GM19328 (cell line): ENCODE results near the gene NR1H2.

Source experiments
- ATAC-seq: cut with Tn5 transposase; IDR thresholded peaks from one replicate; pipeline ENCODE4 v1.9.1; 2021; ENCODE audit warnings: mild to moderate bottlenecking, moderate library complexity; ENCODE audit not compliant: unreplicated experiment

NR1H2 gene

DNA sequence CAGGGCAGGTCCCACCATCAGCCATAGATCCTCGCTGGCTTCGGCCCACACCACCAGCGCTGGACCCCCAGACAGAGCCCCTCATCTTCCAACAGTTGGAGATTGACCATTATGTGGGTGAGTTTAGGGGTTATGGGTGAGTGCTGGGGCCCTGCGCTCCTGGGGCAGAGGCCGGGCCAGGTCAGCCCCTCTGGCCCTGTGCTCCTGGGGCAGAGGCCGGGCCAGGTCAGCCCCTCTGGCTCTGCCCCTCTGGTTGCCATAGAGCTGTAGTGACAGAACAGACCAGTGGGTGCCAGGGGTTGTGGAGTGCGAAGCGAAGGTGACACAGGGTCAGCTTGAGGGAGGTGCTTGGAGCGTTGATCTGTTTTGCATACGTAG lies 23.1 kb downstream of the NR1H2 start:
- ATAC-seq, result no peak

DNA sequence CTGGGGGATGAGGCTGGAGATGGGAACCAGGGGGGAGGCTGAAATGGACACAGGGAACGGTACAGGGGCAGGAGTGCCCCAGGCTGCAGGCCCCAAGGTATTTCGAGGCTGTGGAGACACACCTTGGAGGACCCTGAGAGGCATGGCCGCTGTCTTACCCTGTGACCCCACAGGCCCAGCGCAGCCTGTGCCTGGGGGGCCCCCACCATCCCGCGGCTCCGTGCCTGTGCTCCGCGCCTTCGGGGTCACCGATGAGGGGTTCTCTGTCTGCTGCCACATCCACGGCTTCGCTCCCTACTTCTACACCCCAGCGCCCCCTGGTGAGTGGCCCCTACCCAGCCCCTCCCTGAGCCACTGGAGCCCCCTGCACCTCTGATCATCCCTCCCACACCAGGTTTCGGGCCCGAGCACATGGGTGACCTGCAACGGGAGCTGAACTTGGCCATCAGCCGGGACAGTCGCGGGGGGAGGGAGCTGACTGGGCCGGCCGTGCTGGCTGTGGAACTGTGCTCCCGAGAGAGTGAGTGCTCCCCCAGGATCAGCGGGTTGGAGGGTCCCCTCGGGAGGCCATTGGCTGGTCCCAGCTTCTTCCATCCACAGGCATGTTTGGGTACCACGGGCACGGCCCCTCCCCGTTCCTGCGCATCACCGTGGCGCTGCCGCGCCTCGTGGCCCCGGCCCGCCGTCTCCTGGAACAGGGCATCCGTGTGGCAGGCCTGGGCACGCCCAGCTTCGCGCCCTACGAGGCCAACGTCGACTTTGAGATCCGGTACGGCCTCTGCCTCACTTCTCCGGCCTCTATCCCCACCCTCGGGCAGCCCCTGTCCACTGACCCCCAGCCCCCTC lies 25.6 kb downstream of the NR1H2 start:
- no peak for ATAC-seq

GRCh38 chr19:50402544-50403301 lies 26.5 kb downstream of the NR1H2 start:
- no peak for ATAC-seq

DNA sequence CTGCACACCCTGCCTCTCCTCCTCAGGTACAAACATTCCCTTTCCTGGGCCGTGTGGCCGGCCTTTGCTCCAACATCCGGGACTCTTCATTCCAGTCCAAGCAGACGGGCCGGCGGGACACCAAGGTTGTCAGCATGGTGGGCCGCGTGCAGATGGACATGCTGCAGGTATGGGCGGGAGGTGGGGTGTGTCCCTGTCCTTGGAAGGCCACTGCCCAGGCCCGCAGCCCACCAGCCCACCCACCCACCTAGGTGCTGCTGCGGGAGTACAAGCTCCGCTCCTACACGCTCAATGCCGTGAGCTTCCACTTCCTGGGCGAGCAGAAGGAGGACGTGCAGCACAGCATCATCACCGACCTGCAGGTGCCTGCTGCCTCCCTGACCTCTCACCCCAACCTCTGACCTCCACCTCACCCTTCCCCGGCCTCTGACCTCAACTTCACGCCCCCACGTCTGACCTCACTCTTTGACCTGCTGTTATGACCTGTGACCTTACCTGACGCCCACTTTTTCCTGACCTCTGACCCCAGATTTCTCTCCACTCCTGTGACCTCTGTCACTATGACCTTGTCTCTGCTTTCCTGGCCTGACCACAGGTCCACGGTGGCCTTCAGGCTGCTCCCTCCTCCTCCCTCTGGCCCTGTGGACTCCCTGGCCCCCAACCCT lies 30.0 kb downstream of the NR1H2 start:
- ATAC-seq, result no peak

GRCh38 chr19:50406829-50407228 lies 30.6 kb downstream of the NR1H2 start:
- ATAC-seq, result no peak

DNA sequence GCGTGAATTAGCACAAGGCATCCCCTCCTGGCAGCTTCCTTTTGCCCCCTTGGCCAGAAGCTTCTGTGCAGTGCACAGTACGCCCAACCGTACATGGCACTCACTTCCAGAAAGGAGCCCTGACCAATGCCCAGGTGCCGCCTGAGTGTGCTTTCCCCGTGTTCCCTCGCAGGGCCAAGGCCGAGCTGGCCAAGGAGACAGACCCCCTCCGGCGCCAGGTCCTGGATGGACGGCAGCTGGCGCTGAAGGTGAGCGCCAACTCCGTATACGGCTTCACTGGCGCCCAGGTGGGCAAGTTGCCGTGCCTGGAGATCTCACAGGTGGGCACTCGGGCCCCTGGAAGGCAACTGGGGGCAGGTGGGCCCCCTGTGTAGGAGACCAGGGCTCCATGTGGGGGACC lies 33.1 kb downstream of the NR1H2 start:
- ATAC-seq, result no peak

DNA sequence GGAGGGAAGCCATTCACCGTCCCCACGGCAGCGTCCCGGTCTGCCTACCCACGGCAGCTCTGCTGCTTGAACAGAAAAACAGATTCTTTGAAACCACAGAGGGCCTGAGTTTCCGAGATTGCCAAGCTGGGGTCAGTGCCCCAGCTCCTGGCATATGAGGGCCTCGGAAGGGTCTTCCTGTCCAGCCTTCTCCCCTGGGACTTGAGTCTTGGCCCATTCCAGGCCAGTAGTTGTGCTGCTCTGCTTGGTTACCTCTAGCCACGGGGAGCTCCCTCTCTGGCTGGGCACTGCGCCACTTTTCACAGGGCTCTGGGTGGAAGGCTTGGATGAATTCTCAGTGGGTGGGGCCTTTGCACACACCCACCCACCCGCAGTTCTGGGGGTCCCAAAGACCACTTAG lies 33.9 kb downstream of the NR1H2 start:
- ATAC-seq, result no peak

GRCh38 chr19:50412419-50412818 lies 36.2 kb downstream of the NR1H2 start:
- no peak for ATAC-seq

DNA sequence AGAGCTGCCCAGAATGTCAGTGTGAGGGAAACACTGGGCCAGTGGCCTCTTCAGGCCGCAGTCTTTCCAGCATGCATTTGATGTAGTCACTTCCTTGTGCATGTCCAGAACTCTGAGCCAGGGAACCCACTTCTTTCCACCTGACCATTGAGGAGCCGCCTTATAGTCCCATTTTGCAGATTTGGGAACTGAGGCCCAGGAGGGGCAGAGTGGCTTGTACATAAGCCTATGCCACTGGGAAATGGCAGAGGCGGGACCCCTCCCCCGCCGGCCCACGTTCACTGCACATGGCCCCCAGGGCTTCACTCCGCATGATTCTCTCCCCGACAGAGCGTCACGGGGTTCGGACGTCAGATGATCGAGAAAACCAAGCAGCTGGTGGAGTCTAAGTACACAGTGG lies 36.8 kb downstream of the NR1H2 start:
- ATAC-seq, result no peak

GRCh38 chr19:50413531-50413930 lies 37.3 kb downstream of the NR1H2 start:
- ATAC-seq, result no peak

- peak; percentile 3 for ATAC-seq
These were observed 38.8 kb downstream of the NR1H2 start for GRCh38 chr19:50414864-50415660.

DNA sequence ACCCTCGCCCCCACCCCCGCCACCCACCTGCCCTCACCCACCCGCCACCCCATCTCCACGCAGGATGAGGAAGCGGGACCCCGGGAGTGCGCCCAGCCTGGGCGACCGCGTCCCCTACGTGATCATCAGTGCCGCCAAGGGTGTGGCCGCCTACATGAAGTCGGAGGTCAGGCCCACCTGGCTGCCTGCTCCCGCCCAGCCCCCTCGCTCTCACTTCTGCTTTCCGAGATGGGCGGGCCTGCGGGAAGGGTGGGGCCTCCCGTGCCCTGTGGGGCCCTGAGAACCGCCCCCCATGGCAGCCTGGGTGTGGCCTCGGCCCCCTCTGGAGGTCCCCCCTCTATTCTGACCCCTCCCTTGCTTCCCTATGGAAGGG lies 39.4 kb downstream of the NR1H2 start:
- peak; percentile 49 for ATAC-seq

DNA sequence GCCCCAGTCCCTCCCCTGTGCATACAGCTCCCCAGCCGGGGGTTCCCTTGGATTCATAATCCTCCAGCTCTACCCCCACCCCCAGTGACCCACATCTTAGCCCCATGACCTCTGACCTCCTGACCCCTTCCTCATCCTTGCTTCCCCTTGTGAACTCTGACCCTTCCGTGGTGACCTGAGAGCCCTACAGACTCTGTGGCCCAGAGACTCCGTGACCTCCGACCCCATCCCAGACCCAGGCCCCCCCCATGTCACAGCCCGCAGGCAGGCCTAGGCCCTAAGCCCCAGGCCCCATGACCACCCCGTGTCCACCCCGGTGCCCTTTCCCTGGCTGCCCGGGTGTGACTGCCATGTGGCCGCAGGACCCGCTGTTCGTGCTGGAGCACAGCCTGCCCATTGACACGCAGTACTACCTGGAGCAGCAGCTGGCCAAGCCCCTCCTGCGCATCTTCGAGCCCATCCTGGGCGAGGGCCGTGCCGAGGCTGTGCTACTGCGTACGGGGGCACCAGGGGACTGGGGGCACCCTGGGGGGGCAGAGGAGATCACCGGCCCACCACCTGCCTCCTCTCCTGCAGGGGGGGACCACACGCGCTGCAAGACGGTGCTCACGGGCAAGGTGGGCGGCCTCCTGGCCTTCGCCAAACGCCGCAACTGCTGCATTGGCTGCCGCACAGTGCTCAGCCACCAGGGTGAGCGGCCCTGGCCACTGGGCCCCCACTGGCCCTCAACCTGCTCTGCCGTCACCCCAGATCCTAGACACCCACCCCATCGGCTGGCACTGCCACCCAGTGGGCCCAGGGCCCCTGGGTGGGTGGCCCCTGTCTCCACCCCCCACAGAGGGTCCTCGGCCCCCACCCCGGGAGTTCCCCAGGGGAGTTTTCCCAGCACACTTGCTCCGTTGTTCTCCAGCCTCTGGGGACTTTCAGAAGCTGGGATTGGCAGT lies 40.0 kb downstream of the NR1H2 start:
- no peak for ATAC-seq

DNA sequence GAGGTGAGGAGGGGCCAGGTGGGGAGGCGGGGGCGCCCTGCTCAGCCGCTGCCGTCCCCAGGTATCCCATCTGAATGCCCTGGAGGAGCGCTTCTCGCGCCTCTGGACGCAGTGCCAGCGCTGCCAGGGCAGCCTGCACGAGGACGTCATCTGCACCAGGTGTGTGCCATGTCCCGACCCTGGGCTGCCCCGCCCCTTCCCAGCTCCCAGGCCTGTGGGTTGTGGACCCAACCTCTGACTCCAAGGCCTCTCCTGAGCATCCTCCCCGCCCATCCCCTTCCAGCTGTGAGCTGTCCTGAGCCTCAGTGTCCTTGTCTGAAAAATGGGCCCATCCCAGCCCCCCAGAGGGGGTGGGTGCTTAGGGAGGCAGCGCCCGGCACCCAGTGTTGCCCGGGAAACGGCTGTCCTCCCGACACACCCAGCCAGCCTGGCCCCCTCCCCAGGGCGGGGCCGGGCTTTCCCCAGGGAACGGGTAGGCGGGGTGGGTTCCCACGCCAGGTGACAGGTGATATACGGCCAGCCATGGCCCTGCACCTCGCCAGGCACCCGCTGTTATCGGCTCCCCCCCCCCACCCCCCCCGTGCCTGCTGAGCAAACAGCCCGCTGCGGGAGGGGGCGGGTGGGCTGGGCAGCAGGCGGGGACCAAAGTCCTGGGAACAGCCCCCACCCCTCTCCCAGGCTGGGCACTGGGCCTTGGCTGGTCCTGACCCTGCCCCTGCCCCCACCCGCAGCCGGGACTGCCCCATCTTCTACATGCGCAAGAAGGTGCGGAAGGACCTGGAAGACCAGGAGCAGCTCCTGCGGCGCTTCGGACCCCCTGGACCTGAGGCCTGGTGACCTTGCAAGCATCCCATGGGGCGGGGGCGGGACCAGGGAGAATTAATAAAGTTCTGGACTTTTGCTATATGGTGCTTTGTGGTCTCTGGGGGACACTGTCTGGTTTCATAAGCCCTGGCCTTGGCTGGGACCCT lies 41.1 kb downstream of the NR1H2 start:
- no peak for ATAC-seq

DNA sequence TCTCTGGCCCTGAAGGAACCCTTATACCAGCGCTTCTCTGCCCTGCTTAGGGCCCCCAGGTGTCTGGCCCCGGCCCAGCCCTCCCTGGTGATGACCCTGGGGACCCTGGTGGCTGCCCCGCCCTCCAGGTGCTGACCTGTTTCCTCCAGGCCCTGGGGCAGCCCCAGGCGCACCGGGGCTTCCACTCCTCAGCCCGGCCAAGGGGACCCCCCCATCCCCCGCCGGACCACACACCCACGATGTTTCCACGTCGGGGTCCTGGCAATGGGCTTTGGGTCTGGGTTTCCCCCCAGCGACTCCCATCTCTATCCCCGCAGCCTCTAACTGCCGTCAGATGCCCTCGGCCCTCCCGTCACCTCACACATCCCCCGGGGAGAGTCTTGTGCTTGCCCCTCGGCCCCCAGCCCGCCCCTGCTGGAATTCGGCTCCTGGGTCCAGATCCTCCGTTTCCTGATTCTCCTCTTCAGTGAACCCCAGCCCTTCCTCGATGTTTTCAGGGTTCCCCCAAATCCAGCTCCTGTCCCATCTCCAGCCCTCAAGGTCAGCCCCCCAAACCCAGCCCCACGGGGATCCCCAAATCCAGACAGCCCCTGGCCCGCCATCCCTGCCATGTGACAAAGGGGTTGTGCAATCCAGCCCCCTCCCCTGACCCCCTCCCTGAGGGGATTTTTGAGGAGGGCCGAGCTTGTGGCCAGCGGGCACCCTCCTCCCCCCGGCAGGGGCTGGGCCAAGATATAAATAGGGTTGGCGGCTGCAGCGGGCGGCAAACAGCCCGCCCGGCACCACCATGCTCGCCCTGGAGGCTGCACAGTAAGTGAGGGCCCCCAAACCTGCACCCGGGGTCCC lies 42.1 kb downstream of the NR1H2 start, which contains the start of gene SPIB:
SPIB (plus strand) TSS at position 763 of the 846 bp plus-strand sequence; CDS start at position 788, 25 bp downstream.
- ATAC-seq, result no peak

DNA sequence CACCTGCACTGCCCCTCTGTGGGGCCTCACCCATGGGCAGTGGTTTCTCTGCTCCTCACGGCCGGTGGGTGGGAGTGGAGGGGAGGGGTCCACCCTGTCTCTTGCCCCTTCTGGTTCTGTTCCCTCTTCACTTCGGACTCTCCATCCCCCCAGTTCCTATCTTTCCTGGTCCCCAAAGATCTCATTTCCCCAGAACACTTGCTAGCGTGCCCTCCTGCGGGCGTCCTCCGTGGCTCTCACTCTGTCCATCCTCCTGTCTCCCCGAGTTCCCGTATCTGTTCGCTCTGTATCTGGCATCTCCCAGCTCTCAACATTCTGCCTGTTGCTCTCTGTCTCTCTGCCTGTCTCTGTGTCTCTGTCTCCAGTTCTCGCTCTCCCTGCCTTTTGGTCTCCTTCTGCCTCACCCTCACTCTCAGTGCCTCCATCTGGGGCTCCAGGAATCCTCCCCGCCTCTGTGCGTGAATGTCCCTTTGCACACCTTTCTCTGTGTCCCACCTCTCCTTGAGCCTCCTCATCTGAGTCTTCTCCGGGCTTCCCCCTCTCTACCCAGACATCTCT lies 42.8 kb downstream of the NR1H2 start:
- no peak for ATAC-seq

- ATAC-seq, result no peak
These were observed 43.4 kb downstream of the NR1H2 start for GRCh38 chr19:50419580-50420035.
